Central memory CD4-positive, alpha-beta T cell (primary cell): Measurements from ENCODE around the gene SCNN1G.

Source experiments
- DNase-seq: peaks from one replicate; pipeline ENCODE4 v3.0.0; 2022

SCNN1G gene

DNA sequence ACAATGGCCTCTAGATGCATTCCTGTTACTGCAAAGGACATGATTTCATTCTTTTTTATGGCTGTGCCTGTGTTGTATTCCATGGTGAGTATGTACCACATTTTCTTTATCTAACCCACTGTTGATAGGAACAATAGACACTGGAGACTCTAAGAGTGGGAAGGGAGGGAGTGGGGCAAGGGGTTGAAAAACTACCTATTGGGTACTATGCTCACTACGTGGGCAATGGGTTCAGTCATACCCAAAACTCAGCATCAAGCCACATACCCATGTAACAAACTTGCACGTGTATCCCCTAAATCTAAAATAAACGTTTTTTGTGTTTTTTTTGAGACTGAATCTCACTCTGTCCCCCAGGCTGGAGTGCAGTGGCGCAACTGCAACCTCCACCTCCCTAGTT, 72.5 kb downstream of the SCNN1G start:
- no peak for DNase-seq

DNA sequence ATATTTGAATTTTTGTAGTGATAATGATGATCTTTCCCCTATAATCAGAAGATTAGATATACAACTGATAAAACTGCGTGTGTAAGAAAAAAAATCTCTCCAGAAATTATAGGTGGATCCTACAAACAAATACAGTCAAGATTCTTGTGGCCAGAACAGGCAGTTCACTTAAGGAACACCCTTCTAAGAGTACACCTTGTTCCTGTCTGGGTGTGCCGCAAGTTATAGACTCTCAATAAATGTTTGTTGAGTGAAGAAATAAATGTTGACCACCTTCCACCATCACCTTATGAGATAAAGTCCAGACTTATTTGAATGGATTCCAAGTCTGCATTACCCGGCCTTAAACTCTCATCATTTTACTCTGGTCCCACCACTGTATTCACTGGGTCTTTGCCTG, 73.9 kb downstream of the SCNN1G start:
- no peak for DNase-seq

DNA sequence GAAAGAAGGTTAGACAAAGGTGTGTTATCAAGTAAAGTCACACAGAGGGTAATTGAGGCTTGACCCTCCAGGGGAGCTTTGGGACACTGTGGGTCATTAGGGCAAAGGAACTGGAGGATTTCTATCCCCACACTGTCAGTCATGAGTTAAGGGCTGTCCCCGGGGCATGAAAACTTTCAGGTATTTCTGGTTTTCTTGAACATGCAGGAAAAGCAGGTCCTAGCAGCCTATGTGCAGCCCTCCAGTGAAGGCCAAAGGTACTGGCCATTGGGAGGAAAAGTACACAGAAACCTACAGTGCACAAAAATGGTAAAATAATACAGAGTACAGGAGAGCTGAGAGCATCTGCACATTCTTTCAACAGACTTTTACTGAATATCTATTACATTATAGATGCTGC, 75.1 kb downstream of the SCNN1G start:
- no peak for DNase-seq

DNA sequence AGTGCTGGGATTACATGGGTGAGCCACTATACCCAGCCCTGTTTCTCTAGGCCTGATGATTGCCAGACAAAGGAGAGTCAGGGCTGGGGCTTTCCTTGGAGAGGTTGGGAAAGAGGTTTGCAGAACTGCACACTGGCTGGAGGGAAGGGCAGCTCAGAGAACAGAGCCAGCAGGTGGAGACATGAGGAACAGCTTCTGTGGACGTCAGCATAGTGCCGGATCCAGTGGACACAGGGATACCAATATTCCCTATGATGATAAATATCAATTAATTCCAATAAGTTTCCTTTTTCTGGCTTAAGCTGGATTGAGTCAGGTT, 76.3 kb downstream of the SCNN1G start:
- DNase-seq, result no peak
